HG03135 (cell line): ENCODE measurements around the gene CACNA1G.

Source experiments
- ATAC-seq: cut with Tn5 transposase; IDR thresholded peaks from one replicate; pipeline ENCODE4 v1.9.1; 2021; ENCODE audit warnings: mild to moderate bottlenecking, moderate library complexity; ENCODE audit not compliant: unreplicated experiment

The CACNA1G gene

DNA sequence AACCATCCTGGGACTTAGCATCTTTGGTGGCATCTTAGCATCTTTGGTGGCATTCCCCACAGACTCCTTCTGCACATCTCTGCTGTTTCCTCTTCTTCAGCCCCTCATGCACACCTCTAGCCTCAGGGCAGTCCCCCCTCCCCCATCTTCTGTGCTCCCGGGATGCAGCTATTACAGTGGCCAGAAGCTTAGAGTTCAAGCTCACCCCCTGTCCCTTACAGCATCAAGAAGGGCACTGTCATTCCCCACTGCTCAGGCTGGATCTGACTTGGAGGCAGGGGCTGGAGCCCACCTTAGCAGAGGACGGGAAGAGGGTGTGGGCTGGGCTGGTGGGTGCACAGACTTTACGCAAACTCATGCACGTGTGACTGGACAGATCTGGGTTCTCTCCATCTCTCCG is 27.3 kb upstream of the CACNA1G start:
- ATAC-seq = no peak

DNA sequence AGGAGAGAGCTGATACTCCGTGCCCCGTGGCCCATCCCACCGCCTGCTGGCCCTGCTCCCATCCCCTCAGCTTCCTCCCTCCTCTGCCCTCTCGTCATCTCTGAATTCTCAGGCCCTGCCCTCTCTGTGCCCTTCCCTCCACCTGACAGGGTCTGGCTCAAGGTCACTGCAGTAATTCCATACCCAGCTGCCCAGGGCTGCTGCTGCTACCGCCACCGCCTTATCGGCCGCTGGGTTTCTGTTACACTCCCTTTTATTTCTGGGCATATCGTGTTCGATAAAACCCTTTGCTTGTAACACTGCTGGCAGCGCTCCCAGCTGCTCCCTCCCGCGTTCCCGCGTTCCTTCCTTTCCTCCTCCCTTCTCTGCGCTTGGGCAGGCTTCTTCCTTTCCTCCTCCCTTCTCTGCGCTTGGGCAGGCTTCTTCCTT is 26.8 kb upstream of the CACNA1G start:
- ATAC-seq = no peak

- ATAC-seq = no peak
These were observed 26.1 kb upstream of the CACNA1G start for GRCh38 chr17:50534222-50534978.

DNA sequence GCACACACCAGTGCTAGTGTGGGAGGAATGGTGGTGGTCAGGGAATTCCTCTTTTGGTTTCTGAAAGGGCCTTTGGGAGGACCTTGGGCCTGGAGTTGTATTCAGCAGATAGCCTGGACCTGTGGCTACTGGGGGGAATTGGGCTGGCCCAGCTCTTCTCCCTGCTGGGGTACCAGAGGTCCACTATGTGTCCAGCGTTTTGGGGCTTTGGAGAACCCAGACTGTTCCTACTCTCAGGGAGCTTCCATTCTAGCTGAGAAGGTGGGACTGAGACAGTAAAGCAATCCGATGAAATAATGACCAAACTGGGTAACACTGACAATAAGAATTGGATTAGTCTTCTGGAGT is 25.6 kb upstream of the CACNA1G start:
- no peak for ATAC-seq

DNA sequence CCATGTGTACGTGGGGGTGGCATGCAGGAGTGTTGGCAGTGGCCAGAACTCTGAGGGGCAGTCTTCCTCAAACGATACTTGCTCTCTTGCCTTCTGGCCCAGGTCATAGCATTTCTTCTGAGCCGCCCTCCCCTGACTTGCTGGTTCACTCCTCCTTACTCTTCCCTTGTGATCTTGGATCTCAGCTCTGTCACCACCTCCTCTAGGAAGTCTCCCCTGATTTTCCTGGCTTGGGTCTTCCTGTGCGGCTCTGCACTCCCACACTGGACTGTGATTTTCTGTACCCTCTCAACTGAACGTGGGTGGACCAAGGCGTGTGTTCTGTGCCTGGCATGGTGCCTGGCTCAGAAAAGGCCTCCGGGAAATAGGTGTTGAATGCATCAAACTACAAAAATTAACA is 25.1 kb upstream of the CACNA1G start:
- ATAC-seq = no peak

DNA sequence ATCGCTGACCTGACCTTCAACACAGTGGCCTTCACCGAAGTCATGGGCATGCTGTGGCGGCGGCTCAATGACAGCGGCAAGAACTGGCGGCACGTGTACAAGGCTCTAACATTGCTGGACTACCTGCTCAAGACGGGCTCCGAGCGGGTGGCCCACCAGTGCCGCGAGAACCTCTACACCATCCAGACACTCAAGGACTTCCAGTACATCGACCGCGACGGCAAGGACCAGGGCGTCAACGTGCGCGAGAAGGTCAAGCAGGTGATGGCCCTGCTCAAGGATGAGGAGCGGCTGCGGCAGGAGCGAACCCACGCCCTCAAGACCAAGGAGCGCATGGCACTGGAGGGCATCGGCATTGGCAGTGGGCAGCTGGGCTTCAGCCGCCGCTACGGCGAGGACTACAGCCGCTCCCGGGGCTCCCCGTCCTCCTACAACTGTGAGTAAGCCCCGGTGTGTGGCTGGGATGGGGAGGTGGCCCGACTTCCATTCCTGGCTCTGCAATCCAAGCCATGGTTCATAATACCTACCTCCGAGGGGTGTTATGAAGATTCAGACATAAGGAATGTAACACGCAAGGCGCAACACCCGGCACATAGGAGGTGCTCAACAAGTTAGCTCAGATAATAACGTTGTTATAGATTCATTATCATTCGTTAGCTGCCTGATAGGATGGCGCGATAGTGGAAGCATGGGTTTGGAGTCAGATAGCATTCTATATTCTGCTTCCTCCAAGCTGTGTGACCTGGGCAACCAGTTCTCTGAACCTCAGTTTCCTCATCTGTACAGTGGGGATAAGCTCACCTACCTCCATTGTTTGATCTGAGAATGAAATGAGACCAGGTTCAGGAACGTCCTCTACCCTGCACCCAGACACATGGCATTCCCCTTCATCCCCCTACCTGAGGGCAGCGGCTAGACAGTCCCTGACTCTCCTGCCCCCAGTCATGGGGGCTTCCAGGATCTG is 23.6 kb upstream of the CACNA1G start:
- ATAC-seq = no peak

GRCh38 chr17:50537721-50538548 is 22.6 kb upstream of the CACNA1G start:
- ATAC-seq = no peak

- ATAC-seq = no peak
These were observed 21.7 kb upstream of the CACNA1G start for GRCh38 chr17:50538549-50539410.

DNA sequence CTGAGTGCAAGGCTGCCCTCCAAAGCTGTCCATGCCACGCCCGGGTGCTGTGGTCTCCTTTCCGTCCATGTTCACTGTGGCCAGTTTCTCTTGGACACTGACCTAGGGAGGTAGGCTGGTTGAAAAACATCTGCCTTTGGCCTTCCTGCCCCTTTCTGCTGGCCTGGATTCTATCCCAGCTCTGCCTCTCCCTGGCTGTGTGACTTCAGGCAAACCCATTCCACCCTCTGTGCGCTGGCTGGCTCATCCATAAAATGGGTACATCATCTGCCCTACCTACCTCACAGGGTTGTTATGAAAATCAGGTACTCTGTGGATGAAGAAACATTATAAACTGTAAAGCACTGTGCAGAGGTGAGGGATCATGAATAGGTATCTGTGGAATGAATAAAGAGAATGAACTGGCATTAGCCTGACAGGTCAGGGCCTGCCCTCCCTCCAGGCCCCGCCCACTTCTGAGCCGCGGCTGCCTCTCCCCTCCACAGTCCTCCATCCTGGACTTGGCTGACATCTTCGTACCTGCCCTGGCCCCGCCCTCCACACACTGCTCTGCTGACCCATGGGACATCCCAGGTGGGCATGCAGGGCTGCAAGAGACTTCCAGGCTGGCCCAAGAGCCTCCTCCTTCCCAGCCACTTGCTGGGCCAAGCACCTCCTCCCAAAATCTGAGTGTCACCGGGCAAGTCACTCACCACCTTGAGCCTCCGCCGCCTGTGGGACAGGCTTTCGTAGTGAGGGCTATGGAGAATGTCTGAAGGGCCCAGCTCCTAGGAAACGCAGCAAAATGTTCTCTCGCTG is 20.6 kb upstream of the CACNA1G start:
- no peak for ATAC-seq

GRCh38 chr17:50540560-50541401 is 19.7 kb upstream of the CACNA1G start:
- ATAC-seq = no peak

DNA sequence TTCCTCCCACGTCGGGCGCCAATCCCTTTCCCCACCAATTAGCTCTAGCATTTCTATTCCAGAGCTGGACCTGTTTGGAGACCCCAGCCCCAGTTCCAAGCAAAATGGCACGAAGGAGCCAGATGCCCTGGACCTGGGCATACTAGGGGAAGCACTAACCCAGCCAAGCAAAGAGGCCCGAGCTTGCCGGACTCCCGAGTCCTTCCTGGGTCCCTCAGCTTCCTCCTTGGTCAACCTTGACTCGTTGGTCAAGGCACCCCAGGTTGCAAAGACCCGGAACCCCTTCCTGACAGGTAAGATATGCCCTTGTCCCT is 19.2 kb upstream of the CACNA1G start:
- no peak for ATAC-seq

GRCh38 chr17:50541716-50542688 is 18.5 kb upstream of the CACNA1G start:
- peak; percentile 85 for ATAC-seq

DNA sequence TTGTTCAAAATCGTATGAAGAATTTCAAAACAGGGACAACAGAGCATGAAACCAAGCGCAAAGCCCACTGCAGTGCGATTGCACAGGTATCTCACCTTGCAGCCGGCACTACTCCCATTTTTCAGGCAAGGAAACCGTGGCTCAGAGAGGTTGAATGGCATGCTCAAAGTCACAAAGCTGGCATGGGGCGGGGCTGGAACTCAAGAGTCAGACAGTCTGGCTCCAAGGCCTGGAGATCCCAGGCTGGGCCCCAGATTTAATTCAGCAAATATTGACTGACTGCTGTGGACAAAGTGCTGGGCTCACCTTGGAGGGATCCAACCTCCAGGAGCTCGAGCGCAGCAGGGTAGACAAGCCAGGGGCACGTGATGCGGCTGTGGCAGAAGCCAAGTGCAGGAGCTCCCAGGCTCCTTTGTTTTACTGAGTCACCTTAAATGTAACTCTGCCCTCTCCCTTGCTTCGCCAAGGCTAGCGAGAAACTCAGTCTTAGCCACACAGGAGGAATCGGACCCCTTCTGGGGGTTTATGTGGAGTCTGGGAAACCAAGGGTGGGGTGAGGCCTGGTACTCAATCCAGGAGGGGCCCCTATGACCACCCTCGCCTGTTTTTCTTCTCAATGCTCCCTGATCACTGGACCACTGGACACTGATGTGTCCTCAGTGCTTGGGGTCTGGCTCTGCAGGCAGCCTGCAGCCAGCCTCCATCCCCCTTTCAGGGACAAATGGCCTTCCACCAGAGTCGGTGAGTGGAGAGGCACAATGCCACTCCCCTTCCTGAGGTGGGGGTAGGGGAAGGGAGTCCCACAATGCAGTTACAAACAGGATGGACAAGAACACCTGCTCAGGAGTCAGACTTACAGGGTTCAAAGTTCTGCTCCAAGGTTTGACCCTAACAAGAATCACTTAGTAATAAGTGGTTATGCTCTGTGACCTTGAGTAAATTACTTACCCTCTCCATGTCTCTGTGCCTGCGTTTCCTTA is 17.4 kb upstream of the CACNA1G start:
- ATAC-seq = no peak

DNA sequence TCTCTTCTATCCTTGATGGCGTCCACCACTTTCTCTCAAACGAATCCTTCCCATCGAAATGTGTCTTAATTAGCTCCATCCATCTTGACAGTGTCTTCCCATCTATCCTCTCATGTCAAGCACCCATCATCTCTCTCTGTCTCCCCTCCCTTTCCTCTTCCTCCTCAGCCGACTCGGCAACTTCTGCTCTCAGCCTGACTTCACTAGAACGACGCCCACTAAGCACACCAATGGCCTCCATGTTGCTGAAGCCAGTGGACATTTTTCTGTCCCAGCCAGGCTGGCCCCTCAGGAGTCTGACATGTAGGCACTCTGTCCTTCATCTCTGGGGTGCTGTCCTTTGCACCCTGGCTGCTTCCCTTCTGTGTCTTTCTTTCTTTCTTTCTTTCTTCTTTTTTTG is 16.0 kb upstream of the CACNA1G start:
- no peak for ATAC-seq

GRCh38 chr17:50545311-50545710 is 15.2 kb upstream of the CACNA1G start:
- ATAC-seq = no peak

DNA sequence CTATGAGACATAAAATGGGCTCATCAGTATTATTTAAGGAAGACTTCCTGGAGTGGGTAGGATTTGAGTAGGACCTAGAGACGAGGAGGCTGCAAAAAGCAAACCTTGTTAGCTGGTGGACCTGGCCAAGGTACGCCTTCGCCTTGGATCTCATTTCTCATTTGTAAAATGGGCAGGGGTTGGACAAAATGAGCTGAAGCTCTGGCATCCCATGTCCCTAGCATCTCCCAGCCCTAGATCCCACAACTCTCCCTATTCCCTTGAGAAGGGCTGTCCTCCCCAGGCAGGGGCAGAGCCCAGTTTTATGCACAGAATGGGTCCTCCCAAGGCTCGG is 13.8 kb upstream of the CACNA1G start:
- ATAC-seq = no peak
